OCI-LY3 (cell line): ENCODE results near the gene SYT11.

ENCODE experiments used
- H2AFZ ChIP-seq: fragments of 200-600, 300-600 bp; shearing (Covaris generic); 2 replicates; pipeline ENCODE4 v1.6.0; 2014; ENCODE audit warnings: antibody characterized with exemption, low read depth, low read length
- H3K27ac ChIP-seq: fragments of 200-600, 300-600 bp; sonication (generic); 2 replicates; pipeline ENCODE4 v1.5.1; 2014; ENCODE audit warnings: mild to moderate bottlenecking, low read length, moderate library complexity, mixed read lengths
- H3K27me3 ChIP-seq: fragments of 200-600, 300-600 bp; sonication (generic); 2 replicates; pipeline ENCODE4 v1.6.1; 2014; ENCODE audit warnings: low read depth, low read length, mixed read lengths
- H3K36me3 ChIP-seq: fragments of 200-600, 300-600 bp; sonication (generic); replicated peaks from 2 replicates; pipeline ENCODE3; 2014; ENCODE audit warnings: low read depth, low read length, mixed read lengths
- H3K4me1 ChIP-seq: fragments of 300-600, 200-600 bp; sonication (generic); 2 replicates; pipeline ENCODE4 v1.6.1; 2014; ENCODE audit warnings: low read length, mixed read lengths
- H3K4me2 ChIP-seq: fragments of 200-600, 300-600 bp; sonication (generic); 2 replicates; pipeline ENCODE4 v1.6.1; 2014; ENCODE audit warnings: low read length, mixed read lengths
- H3K4me3 ChIP-seq: fragments of 300-600, 200-600 bp; sonication (generic); 2 replicates; pipeline ENCODE4 v1.5.1; 2014; ENCODE audit warnings: antibody characterized with exemption, mild to moderate bottlenecking, low read length, moderate library complexity
- H3K79me2 ChIP-seq: fragments of 300-600, 200-600 bp; shearing (Covaris generic); 2 replicates; pipeline ENCODE4 v1.6.1; 2014; ENCODE audit warnings: mild to moderate bottlenecking, low read length, mixed read lengths
- H3K9ac ChIP-seq: fragments of 300-600, 200-600 bp; shearing (Covaris generic); 2 replicates; pipeline ENCODE4 v1.6.0; 2014; ENCODE audit warnings: mild to moderate bottlenecking, low read length, moderate library complexity
- H3K9me3 ChIP-seq: fragments of 200-600, 300-600 bp; shearing (Covaris generic); 2 replicates; pipeline ENCODE4 v1.6.1; 2014; ENCODE audit warnings: low read length, mixed read lengths; ENCODE audit not compliant: insufficient read depth
- H4K20me1 ChIP-seq: fragments of 200-600, 300-600 bp; sonication (generic); 2 replicates; pipeline ENCODE4 v1.6.1; 2016; ENCODE audit warnings: low read length, mixed read lengths; ENCODE audit not compliant: insufficient read depth
- EZH2phosphoT487 ChIP-seq: fragments of 200-600 bp; shearing (Covaris generic); IDR thresholded peaks from 2 replicates; pipeline ENCODE4 v1.6.1; 2018; ENCODE audit warnings: antibody characterized with exemption, mixed run types, low read depth
- TF ChIP-seq, protein P1 (sequence below): fragments of 200-600, 300-600 bp; sonication (generic); IDR thresholded peaks from 2 replicates; pipeline ENCODE4 v1.5.1; 2014; ENCODE audit warnings: antibody characterized with exemption, low read length, low read depth

The SYT11 gene

DNA sequence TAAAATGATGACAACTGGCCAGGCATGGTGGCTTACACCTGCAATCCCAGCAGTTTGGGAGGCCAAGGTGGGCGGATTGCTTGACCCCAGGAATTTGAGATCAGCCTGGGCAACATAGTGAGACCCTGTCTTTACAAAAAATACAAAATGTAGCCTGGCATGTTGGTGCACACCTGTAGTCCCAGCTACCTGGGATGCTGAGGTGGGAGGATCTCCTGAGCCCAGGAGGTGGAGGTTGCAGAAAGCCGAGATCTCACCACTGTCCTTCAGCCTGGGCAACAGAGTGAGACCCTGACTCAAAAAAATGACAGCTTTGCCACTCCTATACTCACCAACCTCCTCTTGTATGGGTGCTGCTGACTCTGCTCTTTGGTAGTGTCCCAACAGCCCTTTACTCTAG is 18.6 kb downstream of the SYT11 start:
- TF ChIP-seq EZH2phosphoT487: no peak
- TF ChIP-seq, protein P1, sequence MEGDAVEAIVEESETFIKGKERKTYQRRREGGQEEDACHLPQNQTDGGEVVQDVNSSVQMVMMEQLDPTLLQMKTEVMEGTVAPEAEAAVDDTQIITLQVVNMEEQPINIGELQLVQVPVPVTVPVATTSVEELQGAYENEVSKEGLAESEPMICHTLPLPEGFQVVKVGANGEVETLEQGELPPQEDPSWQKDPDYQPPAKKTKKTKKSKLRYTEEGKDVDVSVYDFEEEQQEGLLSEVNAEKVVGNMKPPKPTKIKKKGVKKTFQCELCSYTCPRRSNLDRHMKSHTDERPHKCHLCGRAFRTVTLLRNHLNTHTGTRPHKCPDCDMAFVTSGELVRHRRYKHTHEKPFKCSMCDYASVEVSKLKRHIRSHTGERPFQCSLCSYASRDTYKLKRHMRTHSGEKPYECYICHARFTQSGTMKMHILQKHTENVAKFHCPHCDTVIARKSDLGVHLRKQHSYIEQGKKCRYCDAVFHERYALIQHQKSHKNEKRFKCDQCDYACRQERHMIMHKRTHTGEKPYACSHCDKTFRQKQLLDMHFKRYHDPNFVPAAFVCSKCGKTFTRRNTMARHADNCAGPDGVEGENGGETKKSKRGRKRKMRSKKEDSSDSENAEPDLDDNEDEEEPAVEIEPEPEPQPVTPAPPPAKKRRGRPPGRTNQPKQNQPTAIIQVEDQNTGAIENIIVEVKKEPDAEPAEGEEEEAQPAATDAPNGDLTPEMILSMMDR: no peak
- Histone ChIP-seq H3K27ac (no peak overlapping the region), H3K27me3 (no peaks in the 10 kb centered on the region), H3K9me3 (no peaks in the 10 kb centered on the region), H3K4me1 (peaks cover 27% of the 10 kb centered on the region), H3K36me3 (peaks cover 11% of the 10 kb centered on the region), H4K20me1 (no peaks in the 10 kb centered on the region), H3K4me3 (no peak overlapping the region), H3K79me2 (no peaks in the 10 kb centered on the region), H2AFZ (no peak overlapping the region), H3K4me2 (no peak overlapping the region), H3K9ac (no peak overlapping the region)

DNA sequence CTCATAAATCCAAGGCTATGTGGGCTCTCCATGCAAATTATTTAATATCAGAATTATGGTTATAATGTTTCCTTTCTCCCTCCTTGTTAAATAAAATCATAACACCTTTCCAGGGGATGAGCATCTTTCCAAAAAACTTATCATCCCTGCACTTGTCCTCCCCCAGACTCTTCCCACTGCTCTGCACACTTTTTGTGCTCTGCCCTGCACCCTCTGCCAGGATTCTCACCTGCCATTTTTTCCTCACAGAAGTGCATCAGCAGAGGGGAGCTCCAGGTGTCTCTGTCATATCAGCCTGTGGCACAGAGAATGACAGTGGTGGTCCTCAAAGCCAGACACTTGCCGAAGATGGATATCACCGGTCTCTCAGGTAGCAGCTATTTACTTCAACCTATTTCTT is 20.9 kb downstream of the SYT11 start:
- no peak overlapping the region for H3K27ac ChIP-seq
- H3K4me2 ChIP-seq: no peak overlapping the region
- H4K20me1 ChIP-seq: no peaks in the 10 kb centered on the region
- H3K4me3 ChIP-seq: no peak overlapping the region
- no peaks in the 10 kb centered on the region for H3K9me3 ChIP-seq
- H3K36me3 ChIP-seq: peaks cover 11% of the 10 kb centered on the region
- H2AFZ ChIP-seq: no peak overlapping the region
- no peak overlapping the region for H3K9ac ChIP-seq
- no peak for TF ChIP-seq EZH2phosphoT487
- H3K4me1 ChIP-seq: peaks cover 26% of the 10 kb centered on the region
- no peaks in the 10 kb centered on the region for H3K79me2 ChIP-seq
- no peaks in the 10 kb centered on the region for H3K27me3 ChIP-seq

DNA sequence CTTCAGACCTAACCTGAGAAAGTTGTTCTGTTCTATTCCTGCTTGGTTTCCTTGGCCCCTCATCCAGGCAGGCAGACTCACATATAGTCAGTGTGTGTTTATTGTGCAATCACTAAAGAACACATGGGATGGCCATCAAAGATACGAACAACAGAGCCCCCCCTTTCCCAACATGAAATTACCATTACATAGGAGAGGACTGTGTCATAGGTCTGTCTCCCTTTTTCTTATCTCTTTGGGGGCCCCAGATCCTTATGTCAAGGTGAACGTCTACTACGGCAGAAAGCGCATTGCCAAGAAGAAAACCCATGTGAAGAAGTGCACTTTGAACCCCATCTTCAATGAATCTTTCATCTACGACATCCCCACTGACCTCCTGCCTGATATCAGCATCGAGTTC is 21.6 kb downstream of the SYT11 start:
- no peaks in the 10 kb centered on the region for H3K9me3 ChIP-seq
- no peak overlapping the region for H3K4me3 ChIP-seq
- H3K79me2 ChIP-seq: no peaks in the 10 kb centered on the region
- no peak overlapping the region for H3K27ac ChIP-seq
- no peak for TF ChIP-seq EZH2phosphoT487
- TF ChIP-seq, protein P1: no peak
- H3K36me3 ChIP-seq: peaks cover 11% of the 10 kb centered on the region
- no peaks in the 10 kb centered on the region for H4K20me1 ChIP-seq
- peaks cover 21% of the 10 kb centered on the region for H3K4me1 ChIP-seq
- no peak overlapping the region for H3K9ac ChIP-seq
- H2AFZ ChIP-seq: no peak overlapping the region
- no peaks in the 10 kb centered on the region for H3K27me3 ChIP-seq
- H3K4me2 ChIP-seq: no peak overlapping the region

DNA sequence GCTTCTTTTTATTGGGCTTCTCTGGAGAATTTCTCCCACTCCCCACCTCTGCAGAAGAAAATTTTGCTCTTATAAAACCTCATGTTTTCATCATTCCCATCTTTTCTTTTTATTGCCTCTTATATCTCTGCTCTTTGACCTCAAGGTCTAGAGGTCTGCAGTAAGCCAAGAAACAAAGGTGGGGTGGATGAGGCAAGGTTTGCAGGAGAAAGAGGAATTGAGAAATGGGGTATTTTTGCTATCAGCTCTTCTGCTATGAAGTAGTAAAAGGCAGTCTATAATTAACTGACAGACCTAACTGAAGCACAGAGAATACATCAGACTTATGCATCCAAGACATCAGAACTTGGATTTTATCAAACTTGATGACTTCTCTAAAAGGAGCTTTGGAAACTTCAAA is 22.9 kb downstream of the SYT11 start:
- peak overlapping the region; percentile 7 for H3K27ac ChIP-seq
- no peaks in the 10 kb centered on the region for H3K27me3 ChIP-seq
- no peak overlapping the region for H3K9ac ChIP-seq
- H3K9me3 ChIP-seq: no peaks in the 10 kb centered on the region
- no peak overlapping the region for H2AFZ ChIP-seq
- no peaks in the 10 kb centered on the region for H3K79me2 ChIP-seq
- H3K4me3 ChIP-seq: peak overlapping the region; percentile 12; the same call in 1 of the 2 replicates
- peaks cover 11% of the 10 kb centered on the region for H3K36me3 ChIP-seq
- peaks cover 21% of the 10 kb centered on the region for H3K4me1 ChIP-seq
- peak overlapping the region; percentile 57 for H3K4me2 ChIP-seq
- TF ChIP-seq, protein P1: no peak
- no peak for TF ChIP-seq EZH2phosphoT487
- H4K20me1 ChIP-seq: no peaks in the 10 kb centered on the region

DNA sequence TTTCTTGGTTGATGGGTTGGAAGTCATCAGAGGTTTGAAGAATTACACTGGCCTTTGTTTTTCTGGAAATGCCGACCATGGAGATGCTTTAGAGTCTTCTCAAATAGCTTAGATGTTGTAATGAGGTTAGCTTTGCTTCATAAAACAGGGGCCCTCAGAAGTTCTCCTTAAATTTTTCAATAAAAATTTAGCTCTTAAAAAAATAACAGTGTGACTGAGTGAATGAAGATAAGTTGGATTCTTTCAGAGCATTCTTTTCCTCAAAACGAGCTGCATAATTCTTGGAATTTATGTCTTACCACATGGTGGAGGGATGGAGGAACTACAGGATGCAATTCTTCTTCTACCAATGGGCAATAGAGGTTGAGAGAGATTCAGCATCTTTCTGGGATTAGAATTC is 23.4 kb downstream of the SYT11 start:
- no peaks in the 10 kb centered on the region for H3K9me3 ChIP-seq
- H3K9ac ChIP-seq: no peak overlapping the region
- peaks cover 21% of the 10 kb centered on the region for H3K4me1 ChIP-seq
- no peaks in the 10 kb centered on the region for H3K27me3 ChIP-seq
- peak overlapping the region; percentile 7 for H3K27ac ChIP-seq
- TF ChIP-seq EZH2phosphoT487: no peak
- TF ChIP-seq, protein P1: no peak
- no peaks in the 10 kb centered on the region for H4K20me1 ChIP-seq
- no peaks in the 10 kb centered on the region for H3K79me2 ChIP-seq
- H3K4me2 ChIP-seq: peak overlapping the region; percentile 57
- H3K36me3 ChIP-seq: peaks cover 11% of the 10 kb centered on the region
- H3K4me3 ChIP-seq: peak overlapping the region; percentile 12; the same call in 1 of the 2 replicates
- no peak overlapping the region for H2AFZ ChIP-seq
